Activated CD8-positive, alpha-beta memory T cell treated with anti-CD3 and anti-CD28 coated beads, Interleukin-2, amount 10 ng/mL, durations not matched to agents 7 days and 5 days (primary cell): Measurements from ENCODE around the gene TUBGCP6. TPM values are rescaled to one million over a fixed set of nuclear protein-coding genes. Genes with fewer than 3 reads are reported as not detected.

Source experiments
- total RNA-seq, 2 experiments: library from RNA; stranded (reverse); gene quantifications; one replicate each; pipeline ENCODE4 v1.2.3, GENCODE V29; 2021

The TUBGCP6 gene
- total RNA-seq, 2 experiments from 2014 or later: 60.9 to 72.0 TPM

Other genes with a start within 250 kb of the TUBGCP6 start
- gene IL17REL, start 232.3 kb downstream of the TUBGCP6 start, total RNA-seq: under 1 TPM in 1 of 2 experiments, not detected in 1; 0.05 TPM
- gene TTLL8, start 186.7 kb downstream of the TUBGCP6 start, total RNA-seq: not detected
- 1 to 10 TPM; 1.9 to 2.9 TPM for gene MLC1, start 159.6 kb downstream of the TUBGCP6 start, total RNA-seq
- gene MOV10L1, start 155.0 kb downstream of the TUBGCP6 start, total RNA-seq: under 1 TPM in 1 of 2 experiments, not detected in 1; 0.23 TPM
- 1 to 10 TPM; 1.3 to 1.8 TPM for gene PANX2, start 74.3 kb downstream of the TUBGCP6 start, total RNA-seq
- 100 to 1,000 TPM; 141 to 177 TPM for gene TRABD, start 59.1 kb downstream of the TUBGCP6 start, total RNA-seq
- 10 to 100 TPM; 30.0 to 35.6 TPM for gene SELENOO, start 44.0 kb downstream of the TUBGCP6 start, total RNA-seq
- gene HDAC10, start 6.2 kb upstream of the TUBGCP6 start, total RNA-seq: 10 to 100 TPM; 75.2 to 96.3 TPM
- 10 to 100 TPM; 13.9 to 15.8 TPM for gene MAPK12, start 16.7 kb upstream of the TUBGCP6 start, total RNA-seq
- 10 to 100 TPM; 16.5 to 18.5 TPM for gene MAPK11, start 25.4 kb upstream of the TUBGCP6 start, total RNA-seq
- gene PLXNB2, start 62.6 kb upstream of the TUBGCP6 start, total RNA-seq: 10 to 100 TPM; 23.4 to 26.6 TPM
- gene DENND6B, start 82.0 kb upstream of the TUBGCP6 start, total RNA-seq: 1 to 10 TPM; 5.7 to 8.8 TPM
- gene PPP6R2, start 98.3 kb upstream of the TUBGCP6 start, total RNA-seq: 10 to 100 TPM; 78.7 to 98.0 TPM
- gene SBF1, start 230.0 kb upstream of the TUBGCP6 start, total RNA-seq: 100 to 1,000 TPM; 192 to 207 TPM
- 1 to 10 TPM; 4.7 to 5.3 TPM for gene ADM2, start 236.5 kb upstream of the TUBGCP6 start, total RNA-seq
- under 1 TPM; 0.23 to 0.61 TPM for gene MIOX, start 241.8 kb upstream of the TUBGCP6 start, total RNA-seq